HEK293T (cell line): Measurements from ENCODE around the gene UNC5CL.

Experiments
- ARNT ChIP-seq: fragments of 450-650 bp; IDR thresholded peaks from 2 replicates; pipeline ENCODE4 v1.6.1; 2017; ENCODE audit warnings: mild to moderate bottlenecking
- BHLHE40 ChIP-seq: fragments of 450-650 bp; IDR thresholded peaks from 2 replicates; pipeline ENCODE4 v1.6.1; 2016; ENCODE audit warnings: mild to moderate bottlenecking, moderate library complexity, borderline replicate concordance
- ELF4 ChIP-seq: fragments of 450-650 bp; IDR thresholded peaks from 2 replicates; pipeline ENCODE4 v1.6.1; 2017; ENCODE audit warnings: antibody characterized with exemption
- HDGF ChIP-seq: fragments of 450-650 bp; IDR thresholded peaks from 2 replicates; pipeline ENCODE4 v1.6.1; 2017; ENCODE audit warnings: antibody characterized with exemption, borderline replicate concordance
- PKNOX1 ChIP-seq: fragments of 450-650 bp; IDR thresholded peaks from 2 replicates; pipeline ENCODE4 v1.6.1; 2016
- SP1 ChIP-seq: fragments of 450-650 bp; IDR thresholded peaks from 2 replicates; pipeline ENCODE4 v1.6.1; 2017
- TARDBP ChIP-seq: fragments of 450-650 bp; IDR thresholded peaks from 2 replicates; pipeline ENCODE4 v1.6.1; 2016
- ZNF384 ChIP-seq: fragments of 450-650 bp; IDR thresholded peaks from 2 replicates; pipeline ENCODE4 v1.6.1; 2016

- TF ChIP-seq SP1 (no peak), ZNF384 (no peak), TARDBP (no peak), PKNOX1 (no peak), ELF4 (no peak), HDGF (no peak), BHLHE40 (no peak), ARNT (no peak)
These were observed 31.0 kb downstream of the UNC5CL start for GRCh38 chr6:41008011-41008410.
